SK-N-MC (cell line): ENCODE results near the gene CSTF1.

Experiments
- EZH2 ChIP-seq: fragments of 200-600 bp; sonication (generic); IDR thresholded peaks from one replicate; pipeline ENCODE4 v1.6.1; 2017; ENCODE audit warnings: antibody characterized with exemption
- FOXP2 ChIP-seq: optimal IDR thresholded peaks from 2 replicates; pipeline ENCODE3; 2011; ENCODE audit warnings: mild to moderate bottlenecking, moderate library complexity; ENCODE audit not compliant: insufficient read depth; ENCODE audit errors: extremely low read length, control extremely low read depth
- POLR2AphosphoS5 ChIP-seq: IDR thresholded peaks from 2 replicates; pipeline ENCODE4 v1.6.1; 2012; ENCODE audit warnings: mild to moderate bottlenecking, low read depth, low read length, borderline replicate concordance

- no peak for TF ChIP-seq EZH2
- TF ChIP-seq FOXP2: no peak
- TF ChIP-seq POLR2AphosphoS5: no peak
Measured at GRCh38 chr20:56373942-56374341, 18.5 kb upstream of the CSTF1 start.
